K562 (cell line): ENCODE results near the gene TGFBR1. TPM values are rescaled to one million over a fixed set of nuclear protein-coding genes. Genes with fewer than 3 reads are reported as not detected.

Source experiments
- CSDE1 ChIP-seq, 2 experiments: fragments of 450-650 bp; IDR thresholded peaks; 2 replicates each; pipeline ENCODE4 v1.6.1; 2016; ENCODE audit warnings: mild to moderate bottlenecking in 1 of 2
- ELF1 ChIP-seq: fragments of 200-800 bp; sonication (Bioruptor generic); IDR thresholded peaks from 2 replicates; pipeline ENCODE4 v1.6.1; 2016; ENCODE audit warnings: missing genetic modification characterization, missing compliant biosample characterization
- ERF ChIP-seq: fragments of 450-650 bp; formaldehyde crosslinking; IDR thresholded peaks from 2 replicates; pipeline ENCODE4 v1.4.0; 2020; ENCODE audit warnings: mild to moderate bottlenecking, mixed read lengths
- EZH2 ChIP-seq: IDR thresholded peaks from 2 replicates; pipeline ENCODE4 v1.6.1; 2012; ENCODE audit warnings: low read depth, mild to moderate bottlenecking, inconsistent platforms, low read length, borderline replicate concordance
- KDM4B ChIP-seq, 2 experiments: fragments of 450-650 bp in 1 of 2; sonication (generic) in 1 of 2; IDR thresholded peaks; 2 replicates each; pipeline ENCODE4 v1.6.1; 2016 to 2017; ENCODE audit warnings: borderline replicate concordance in 2 of 2, antibody characterized with exemption in 1 of 2, low read depth in 1 of 2, mild to moderate bottlenecking in 1 of 2
- MAZ ChIP-seq, 2 experiments: fragments of 450-650 bp in 1 of 2; sonication (generic) in 1 of 2; formaldehyde crosslinking; IDR thresholded peaks in 1 of 2; conservative IDR thresholded peaks in 1 of 2; 2 replicates each; pipeline versions ENCODE4 v1.4.0 to v1.5.0; 2020; ENCODE audit warnings: mild to moderate bottlenecking in 1 of 2, missing genetic modification reagents in 1 of 2
- MCM7 ChIP-seq, 2 experiments: fragments of 450-650 bp; IDR thresholded peaks; 2 replicates each; pipeline ENCODE4 v1.6.1; 2016 to 2018
- MIER1 ChIP-seq: fragments of 450-650 bp; IDR thresholded peaks from 2 replicates; pipeline ENCODE4 v1.6.1; 2016; ENCODE audit warnings: antibody characterized with exemption, mild to moderate bottlenecking, low read depth
- NCOA2 ChIP-seq, 2 experiments: fragments of 450-650 bp; IDR thresholded peaks; 2 replicates each; pipeline ENCODE4 v1.6.1; 2018; ENCODE audit warnings: mild to moderate bottlenecking in 2 of 2, moderate library complexity in 1 of 2; ENCODE audit not compliant: partially characterized antibody in 2 of 2
- PTTG1 ChIP-seq: fragments of 450-650 bp; IDR thresholded peaks from 2 replicates; pipeline ENCODE4 v1.6.1; 2016; ENCODE audit warnings: low read depth, mild to moderate bottlenecking, missing genetic modification characterization, missing compliant biosample characterization
- RUNX1 ChIP-seq: sonication (generic); IDR thresholded peaks from 2 replicates; pipeline ENCODE4 v1.6.1; 2016; ENCODE audit warnings: antibody characterized with exemption, low read depth
- TRIM28 ChIP-seq: fragments of 450-650 bp; IDR thresholded peaks from 2 replicates; pipeline ENCODE4 v1.6.1; 2017
- XRCC5 ChIP-seq: fragments of 200-400 bp; formaldehyde crosslinking; IDR thresholded peaks from 2 replicates; pipeline ENCODE4 v1.6.1; 2017; ENCODE audit warnings: low read depth, mild to moderate bottlenecking, low read length
- ZNF197 ChIP-seq: fragments of 200-800 bp; sonication (Bioruptor generic); IDR thresholded peaks from 2 replicates; pipeline ENCODE4 v1.6.1; 2016; ENCODE audit warnings: low read depth, missing genetic modification characterization, missing compliant biosample characterization
- ZNF444 ChIP-seq: fragments of 250-450 bp; sonication (Bioruptor Pico); IDR thresholded peaks from 2 replicates; pipeline ENCODE4 v1.4.0; 2020; ENCODE audit warnings: mild to moderate bottlenecking, moderate library complexity
- ZNF764 ChIP-seq: fragments of 250-450 bp; sonication (Bioruptor Pico); IDR thresholded peaks from 2 replicates; pipeline ENCODE4 v1.4.0; 2020; ENCODE audit warnings: low read depth, mild to moderate bottlenecking, moderate library complexity
- polyA plus RNA-seq, 8 experiments: library from polyadenylated mRNA; depleted of rRNA in 4 of 8; stranded (reverse) in 5 of 8; unstranded in 3 of 8; fragments of >200 nt; fragmentation: Nextera tagmentation in 2 of 8; fragmentation: Illumina TruSeq in 1 of 8; extraction: Ambion mirVana in 2 of 8; extraction: Trizol in 1 of 8; gene quantifications; 2 replicates each; pipeline versions ENCODE4 v1.2.1 to v1.2.3, GENCODE V29; 2011 to 2014; ENCODE audit warnings: inconsistent platforms in 1 of 8, missing spikeins in 1 of 8
- total RNA-seq, 7 experiments: library from RNA; depleted of rRNA in 6 of 7; stranded (reverse); fragments of >200 nt in 6 of 7; fragmentation: Illumina TruSeq in 2 of 7; extraction: Trizol in 2 of 7; gene quantifications; 2 replicates each; pipeline versions ENCODE4 v1.2.1 to v1.2.3, GENCODE V29; 2011 to 2021; ENCODE audit warnings: low replicate concordance in 1 of 7
- TF ChIP-seq, protein P1 (sequence below), 2 experiments: fragments of 200-800 bp in 1 of 2; sonication (Bioruptor generic) in 1 of 2; sonication (generic) in 1 of 2; formaldehyde crosslinking in 1 of 2; IDR thresholded peaks in 1 of 2; conservative IDR thresholded peaks in 1 of 2; 2 replicates each; pipeline versions ENCODE4 v1.5.0 to v1.6.1; 2016 to 2020; ENCODE audit warnings: missing compliant biosample characterization in 1 of 2, missing genetic modification characterization in 1 of 2, missing genetic modification reagents in 1 of 2
- TF ChIP-seq, protein P2 (sequence below): fragments of 250-450 bp; sonication (Bioruptor Pico); IDR thresholded peaks from 2 replicates; pipeline ENCODE4 v1.4.0; 2020; ENCODE audit warnings: mild to moderate bottlenecking
- TF ChIP-seq, protein P3 (sequence below), 2 experiments: IDR thresholded peaks; 2 replicates each; pipeline ENCODE4 v1.6.1; 2012; ENCODE audit warnings: improper control_type of control experiment in 2 of 2, low read depth in 2 of 2, low read length in 2 of 2, borderline replicate concordance in 1 of 2
- TF ChIP-seq, protein P4 (sequence below): fragments of 200-800 bp; sonication (Bioruptor generic); IDR thresholded peaks from 2 replicates; pipeline ENCODE4 v1.6.1; 2017; ENCODE audit warnings: missing genetic modification characterization, missing compliant biosample characterization

TGFBR1 gene
- total and polyA plus RNA-seq, 9 of the 15 experiments (the other 6 are each of a cell fraction or from before 2014, with no cell fraction given) = 15.5 to 62.4 (median 42.7) TPM

DNA sequence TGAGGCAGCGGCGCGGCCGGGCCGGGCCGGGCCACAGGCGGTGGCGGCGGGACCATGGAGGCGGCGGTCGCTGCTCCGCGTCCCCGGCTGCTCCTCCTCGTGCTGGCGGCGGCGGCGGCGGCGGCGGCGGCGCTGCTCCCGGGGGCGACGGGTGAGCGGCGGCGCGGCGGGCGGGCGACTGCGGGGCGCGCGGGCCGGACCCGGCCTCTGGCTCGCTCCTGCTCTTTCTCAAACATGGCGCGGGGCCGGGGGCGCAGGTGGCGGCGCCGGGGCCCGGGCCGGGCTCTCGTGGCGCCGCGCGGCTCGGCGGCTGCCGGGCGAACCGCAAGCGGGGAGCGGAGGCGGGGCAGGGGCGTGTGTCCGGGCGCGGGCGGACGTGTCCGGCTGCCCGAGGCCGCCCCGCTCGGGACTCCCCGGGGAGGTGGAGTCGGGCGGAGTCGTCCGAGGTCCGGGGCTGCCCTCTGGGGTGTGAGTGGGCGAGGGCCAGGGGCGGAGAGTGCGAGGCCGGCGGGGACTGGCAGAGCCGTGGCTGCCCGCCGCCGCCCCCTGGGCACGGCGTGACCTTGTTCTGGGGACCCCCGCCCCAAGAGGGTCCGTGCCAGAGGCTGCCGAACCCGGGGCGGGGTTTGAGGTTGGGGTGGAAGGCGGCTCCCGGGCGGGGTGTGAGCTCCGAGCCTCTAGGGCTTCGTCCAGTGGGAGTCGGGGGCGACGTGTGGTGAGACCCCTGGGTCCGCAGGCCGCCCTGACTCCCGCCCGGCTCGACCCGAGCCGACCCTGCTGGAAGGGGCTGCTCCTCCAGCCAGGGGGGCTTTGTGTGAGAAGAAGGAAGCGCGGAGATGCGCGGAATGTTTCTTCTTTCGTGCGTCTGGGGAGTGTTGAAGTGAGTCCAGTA, 485 bp downstream of the TGFBR1 start (continued):
- TF ChIP-seq XRCC5 (no peak), ZNF197 (CRISPR knock-in tag) (no peak), PTTG1 (tag) (no peak), MCM7 (IDR thresholded peaks at IDR 0.05) (no peak), EZH2 (no peak), CSDE1 (IDR thresholded peaks at IDR 0.05) (no peak), ELF1 (tag) (no peak), MIER1 (no peak), RUNX1 (no peak), NCOA2 (IDR thresholded peaks at IDR 0.05; ENCODE audit: partially characterized antibody in 2 of 2) (no peak), MAZ (CRISPR knock-in tag; conservative IDR thresholded peaks at IDR 0.05 in 1 of 2, IDR thresholded peaks at IDR 0.05 in 1 of 2) (peak; percentile 19 to 73; a peak in 2 of 4 replicates), TRIM28 (no peak), ZNF444 (CRISPR knock-in tag) (no peak), KDM4B (IDR thresholded peaks at IDR 0.05; ENCODE audit: borderline replicate concordance in 2 of 2, low read depth in 1 of 2) (no peak), ERF (0 out of 2 replicates have a peak, but pooled peaks have one; percentile 26), ZNF764 (CRISPR knock-in tag) (no peak)
- TF ChIP-seq, protein P1, sequence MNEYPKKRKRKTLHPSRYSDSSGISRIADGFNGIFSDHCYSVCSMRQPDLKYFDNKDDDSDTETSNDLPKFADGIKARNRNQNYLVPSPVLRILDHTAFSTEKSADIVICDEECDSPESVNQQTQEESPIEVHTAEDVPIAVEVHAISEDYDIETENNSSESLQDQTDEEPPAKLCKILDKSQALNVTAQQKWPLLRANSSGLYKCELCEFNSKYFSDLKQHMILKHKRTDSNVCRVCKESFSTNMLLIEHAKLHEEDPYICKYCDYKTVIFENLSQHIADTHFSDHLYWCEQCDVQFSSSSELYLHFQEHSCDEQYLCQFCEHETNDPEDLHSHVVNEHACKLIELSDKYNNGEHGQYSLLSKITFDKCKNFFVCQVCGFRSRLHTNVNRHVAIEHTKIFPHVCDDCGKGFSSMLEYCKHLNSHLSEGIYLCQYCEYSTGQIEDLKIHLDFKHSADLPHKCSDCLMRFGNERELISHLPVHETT (CRISPR knock-in tag; conservative IDR thresholded peaks at IDR 0.05 in 1 of 2, IDR thresholded peaks at IDR 0.05 in 1 of 2) = peak in 1 of 2 experiments; percentile 92; a peak in 2 of 4 replicates
- TF ChIP-seq, protein P2, sequence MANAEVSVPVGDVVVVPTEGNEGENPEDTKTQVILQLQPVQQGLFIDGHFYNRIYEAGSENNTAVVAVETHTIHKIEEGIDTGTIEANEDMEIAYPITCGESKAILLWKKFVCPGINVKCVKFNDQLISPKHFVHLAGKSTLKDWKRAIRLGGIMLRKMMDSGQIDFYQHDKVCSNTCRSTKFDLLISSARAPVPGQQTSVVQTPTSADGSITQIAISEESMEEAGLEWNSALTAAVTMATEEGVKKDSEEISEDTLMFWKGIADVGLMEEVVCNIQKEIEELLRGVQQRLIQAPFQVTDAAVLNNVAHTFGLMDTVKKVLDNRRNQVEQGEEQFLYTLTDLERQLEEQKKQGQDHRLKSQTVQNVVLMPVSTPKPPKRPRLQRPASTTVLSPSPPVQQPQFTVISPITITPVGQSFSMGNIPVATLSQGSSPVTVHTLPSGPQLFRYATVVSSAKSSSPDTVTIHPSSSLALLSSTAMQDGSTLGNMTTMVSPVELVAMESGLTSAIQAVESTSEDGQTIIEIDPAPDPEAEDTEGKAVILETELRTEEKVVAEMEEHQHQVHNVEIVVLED (CRISPR knock-in tag) = no peak
- TF ChIP-seq, protein P3, sequence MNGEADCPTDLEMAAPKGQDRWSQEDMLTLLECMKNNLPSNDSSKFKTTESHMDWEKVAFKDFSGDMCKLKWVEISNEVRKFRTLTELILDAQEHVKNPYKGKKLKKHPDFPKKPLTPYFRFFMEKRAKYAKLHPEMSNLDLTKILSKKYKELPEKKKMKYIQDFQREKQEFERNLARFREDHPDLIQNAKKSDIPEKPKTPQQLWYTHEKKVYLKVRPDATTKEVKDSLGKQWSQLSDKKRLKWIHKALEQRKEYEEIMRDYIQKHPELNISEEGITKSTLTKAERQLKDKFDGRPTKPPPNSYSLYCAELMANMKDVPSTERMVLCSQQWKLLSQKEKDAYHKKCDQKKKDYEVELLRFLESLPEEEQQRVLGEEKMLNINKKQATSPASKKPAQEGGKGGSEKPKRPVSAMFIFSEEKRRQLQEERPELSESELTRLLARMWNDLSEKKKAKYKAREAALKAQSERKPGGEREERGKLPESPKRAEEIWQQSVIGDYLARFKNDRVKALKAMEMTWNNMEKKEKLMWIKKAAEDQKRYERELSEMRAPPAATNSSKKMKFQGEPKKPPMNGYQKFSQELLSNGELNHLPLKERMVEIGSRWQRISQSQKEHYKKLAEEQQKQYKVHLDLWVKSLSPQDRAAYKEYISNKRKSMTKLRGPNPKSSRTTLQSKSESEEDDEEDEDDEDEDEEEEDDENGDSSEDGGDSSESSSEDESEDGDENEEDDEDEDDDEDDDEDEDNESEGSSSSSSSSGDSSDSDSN (IDR thresholded peaks at IDR 0.05; ENCODE audit: borderline replicate concordance in 1 of 2, low read depth in 2 of 2, low read length in 2 of 2) = peak in 1 of 2 experiments; percentile 76; a peak in 2 of 4 replicates
- TF ChIP-seq, protein P4, sequence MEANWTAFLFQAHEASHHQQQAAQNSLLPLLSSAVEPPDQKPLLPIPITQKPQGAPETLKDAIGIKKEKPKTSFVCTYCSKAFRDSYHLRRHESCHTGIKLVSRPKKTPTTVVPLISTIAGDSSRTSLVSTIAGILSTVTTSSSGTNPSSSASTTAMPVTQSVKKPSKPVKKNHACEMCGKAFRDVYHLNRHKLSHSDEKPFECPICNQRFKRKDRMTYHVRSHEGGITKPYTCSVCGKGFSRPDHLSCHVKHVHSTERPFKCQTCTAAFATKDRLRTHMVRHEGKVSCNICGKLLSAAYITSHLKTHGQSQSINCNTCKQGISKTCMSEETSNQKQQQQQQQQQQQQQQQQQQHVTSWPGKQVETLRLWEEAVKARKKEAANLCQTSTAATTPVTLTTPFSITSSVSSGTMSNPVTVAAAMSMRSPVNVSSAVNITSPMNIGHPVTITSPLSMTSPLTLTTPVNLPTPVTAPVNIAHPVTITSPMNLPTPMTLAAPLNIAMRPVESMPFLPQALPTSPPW (CRISPR knock-in tag) = peak; percentile 77
